ENCODE data around the gene CACNA1D.

DNA sequence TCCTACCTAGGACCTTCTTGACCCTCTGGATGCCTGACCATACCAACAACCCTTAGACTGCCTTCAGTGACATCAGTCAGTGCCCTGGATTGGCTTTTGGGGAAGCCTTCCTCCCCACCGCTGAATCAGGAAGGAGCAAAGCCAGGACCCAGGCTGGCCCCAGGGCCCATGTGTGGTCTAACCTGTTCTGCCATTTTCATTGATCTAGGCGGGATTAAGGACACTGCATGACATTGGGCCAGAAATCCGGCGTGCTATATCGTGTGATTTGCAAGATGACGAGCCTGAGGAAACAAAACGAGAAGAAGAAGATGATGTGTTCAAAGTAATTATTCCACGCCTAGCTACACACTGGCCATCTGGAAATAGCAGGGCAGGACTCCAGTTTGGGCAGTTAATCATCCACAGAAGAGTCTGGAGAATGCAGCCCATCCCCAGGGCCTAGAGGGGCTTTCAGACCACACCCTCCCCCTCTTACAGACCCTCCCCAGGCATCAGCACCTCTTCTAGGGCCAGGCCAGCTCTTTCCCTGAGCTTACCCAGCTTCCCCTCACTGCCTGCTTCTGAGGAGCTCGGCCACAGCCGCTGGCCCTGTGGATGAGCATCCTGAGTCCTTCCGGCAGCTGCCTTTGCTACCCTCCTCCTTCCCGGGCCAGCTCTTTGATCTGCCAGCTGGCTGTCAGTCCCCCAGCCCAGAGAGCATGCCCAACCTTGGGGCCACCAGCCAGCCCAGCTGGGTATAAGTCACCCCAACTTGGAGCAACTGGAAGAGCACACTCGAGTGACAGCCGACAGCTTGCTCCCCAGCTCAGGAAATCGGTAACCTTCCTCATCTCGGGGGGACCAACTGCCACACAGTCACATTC is 305.9 kb downstream of the CACNA1D start:
- no peak for TF ChIP-seq ZNF384 (IDR thresholded peaks at IDR 0.05)
- no peak for TF ChIP-seq BHLHE40 (IDR thresholded peaks at IDR 0.05; ENCODE audit: borderline replicate concordance)
- TF ChIP-seq, protein P1, sequence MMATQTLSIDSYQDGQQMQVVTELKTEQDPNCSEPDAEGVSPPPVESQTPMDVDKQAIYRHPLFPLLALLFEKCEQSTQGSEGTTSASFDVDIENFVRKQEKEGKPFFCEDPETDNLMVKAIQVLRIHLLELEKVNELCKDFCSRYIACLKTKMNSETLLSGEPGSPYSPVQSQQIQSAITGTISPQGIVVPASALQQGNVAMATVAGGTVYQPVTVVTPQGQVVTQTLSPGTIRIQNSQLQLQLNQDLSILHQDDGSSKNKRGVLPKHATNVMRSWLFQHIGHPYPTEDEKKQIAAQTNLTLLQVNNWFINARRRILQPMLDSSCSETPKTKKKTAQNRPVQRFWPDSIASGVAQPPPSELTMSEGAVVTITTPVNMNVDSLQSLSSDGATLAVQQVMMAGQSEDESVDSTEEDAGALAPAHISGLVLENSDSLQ (IDR thresholded peaks at IDR 0.05), result no peak
- TF ChIP-seq TARDBP (IDR thresholded peaks at IDR 0.05), result no peak
- TF ChIP-seq SUZ12 (IDR thresholded peaks at IDR 0.05), result no peak
- no peak for TF ChIP-seq SP1 (IDR thresholded peaks at IDR 0.05)
- no peak for TF ChIP-seq FOXM1 (IDR thresholded peaks at IDR 0.05; ENCODE audit: borderline replicate concordance)
- no peak for TF ChIP-seq NFRKB (IDR thresholded peaks at IDR 0.05)
- no peak for TF ChIP-seq ELF4 (IDR thresholded peaks at IDR 0.05)
- TF ChIP-seq CTBP1 (IDR thresholded peaks at IDR 0.05; ENCODE audit: borderline replicate concordance), result no peak
- no peak for TF ChIP-seq FOXA1 (IDR thresholded peaks at IDR 0.05)
- no peak for TF ChIP-seq ARNT (IDR thresholded peaks at IDR 0.05)
- TF ChIP-seq FOXK2 (IDR thresholded peaks at IDR 0.05), result no peak
- TF ChIP-seq HDGF (IDR thresholded peaks at IDR 0.05; ENCODE audit: borderline replicate concordance), result no peak

Measured in HEK293T (cell line).